ENCODE measurements around the gene NIPSNAP3A.
"Not testable (repeated sequence)": the region's sequence is repeated elsewhere in the genome, so short reads cannot be mapped to it uniquely, and the experiment has no call there.

The NIPSNAP3A gene

DNA sequence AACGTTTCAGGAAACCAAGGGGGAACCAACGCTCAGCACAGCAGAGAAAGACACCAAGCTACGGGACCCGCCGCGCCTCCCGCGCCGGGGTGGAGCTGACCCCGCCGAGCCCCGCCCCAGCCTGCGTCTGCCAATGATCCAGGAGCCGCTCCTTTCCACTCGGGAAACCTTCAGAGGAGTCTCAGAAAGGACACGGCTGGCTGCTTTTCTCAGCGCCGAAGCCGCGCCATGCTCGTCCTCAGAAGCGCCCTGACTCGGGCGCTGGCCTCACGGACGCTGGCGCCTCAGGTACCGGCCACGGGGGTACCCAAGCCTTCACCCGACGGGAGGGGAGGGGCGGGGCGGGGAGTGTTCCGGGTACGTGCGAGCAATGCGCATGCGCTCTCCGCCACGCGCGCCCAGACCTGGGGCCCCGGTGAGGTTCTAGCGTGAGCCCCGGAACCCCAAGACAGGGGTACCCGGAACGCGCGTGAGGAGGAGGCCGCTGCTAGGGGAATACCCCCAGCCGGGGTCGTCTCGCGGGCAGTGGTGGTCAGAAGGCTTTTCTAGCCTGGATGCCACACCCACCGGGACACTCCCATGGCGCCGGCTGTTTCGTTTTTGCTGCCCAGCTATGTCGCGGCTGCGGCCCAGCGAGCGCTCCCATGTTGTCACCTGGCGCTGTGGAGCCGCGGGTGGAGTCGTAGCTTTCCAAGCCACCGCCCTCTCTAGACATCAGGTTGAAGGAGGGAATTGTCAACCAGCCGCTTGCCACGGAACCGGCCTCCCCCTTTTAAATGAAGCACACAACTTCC, at the start of gene NIPSNAP3A:
TSS of gene NIPSNAP3A (plus strand) at position 119 of the 794 bp plus-strand sequence. CDS start at position 229, 110 bp downstream.
- peak; percentile 94 for DNase-seq (ENCODE audit: low spot score)

DNA sequence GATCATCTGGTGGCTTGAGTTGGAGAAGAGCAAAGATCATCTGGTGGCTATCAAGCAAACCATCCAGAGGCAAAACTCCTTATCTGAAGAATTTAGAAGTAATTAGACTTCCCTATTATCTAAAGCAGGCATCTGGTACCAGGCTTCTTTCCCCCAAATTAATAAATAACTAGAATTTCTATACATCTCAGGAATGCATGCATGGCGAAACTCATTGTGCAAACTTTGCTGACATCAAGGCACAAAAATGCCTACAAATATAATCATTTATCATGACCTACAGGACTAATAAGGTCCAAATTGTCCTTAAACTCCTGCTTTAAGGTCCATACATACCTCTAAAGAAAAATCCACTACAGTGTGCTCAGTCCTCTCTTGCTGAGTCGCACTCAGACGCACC, 47.2 kb upstream of the NIPSNAP3A start:
- no peak for DNase-seq (ENCODE audit: low spot score)

DNA sequence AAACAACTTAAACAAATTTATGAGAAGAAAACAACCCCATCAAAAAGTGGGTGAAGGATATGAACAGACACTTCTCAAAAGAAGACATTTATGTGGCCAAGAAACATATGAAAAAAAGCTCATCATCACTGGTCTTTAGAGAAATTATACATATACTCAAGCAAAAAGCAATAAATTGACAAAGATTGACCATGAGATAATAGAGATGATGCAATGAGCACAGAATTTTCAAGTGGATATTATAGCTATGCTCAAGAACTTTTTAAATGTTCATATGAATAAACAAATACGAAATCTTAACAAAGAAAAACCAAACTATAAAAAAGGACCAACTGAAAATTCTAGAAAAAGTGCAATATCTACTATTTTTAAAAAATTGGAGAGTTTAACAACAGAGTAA, 38.7 kb upstream of the NIPSNAP3A start:
- not testable (repeated sequence) for DNase-seq (ENCODE audit: low spot score)

DNA sequence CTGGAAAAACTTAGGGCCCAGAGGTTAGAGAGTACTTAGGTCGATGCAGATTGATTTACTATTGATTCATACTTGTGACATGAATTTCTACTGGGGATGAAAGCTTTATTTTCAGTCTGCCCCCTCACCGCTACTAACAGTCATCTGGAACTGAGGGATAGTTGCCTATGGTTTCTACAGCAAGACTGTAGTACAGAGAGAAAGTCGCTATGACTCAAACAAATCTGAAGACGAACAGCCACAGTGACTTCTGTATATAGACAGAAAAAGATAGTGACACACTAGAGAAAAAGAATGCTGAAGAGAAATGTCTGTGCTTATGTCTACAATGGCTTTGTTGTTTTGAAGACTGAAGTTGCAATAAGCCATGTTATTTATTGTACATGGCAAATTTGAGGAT, 35.9 kb upstream of the NIPSNAP3A start:
- no peak for DNase-seq (ENCODE audit: low spot score)

DNA sequence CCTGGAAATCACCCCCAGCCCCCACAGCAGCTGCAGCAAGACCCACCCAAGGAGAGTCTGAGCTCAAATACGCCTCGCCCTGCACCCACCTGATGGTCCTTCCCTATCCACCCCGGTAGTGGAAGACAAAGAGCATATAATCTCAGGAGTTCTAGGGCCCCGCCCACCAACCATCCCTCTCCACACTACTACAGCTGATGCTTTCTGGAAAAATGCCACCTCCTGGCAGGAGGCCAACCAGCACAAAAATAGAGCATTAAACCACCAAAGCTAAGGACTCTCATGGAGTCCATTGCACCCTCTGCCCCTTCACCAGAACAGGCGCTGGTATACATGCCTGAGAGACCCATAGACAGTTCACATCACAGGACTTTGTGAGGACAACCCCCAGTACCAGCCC, 22.5 kb upstream of the NIPSNAP3A start:
- no peak for DNase-seq (ENCODE audit: low spot score)

DNA sequence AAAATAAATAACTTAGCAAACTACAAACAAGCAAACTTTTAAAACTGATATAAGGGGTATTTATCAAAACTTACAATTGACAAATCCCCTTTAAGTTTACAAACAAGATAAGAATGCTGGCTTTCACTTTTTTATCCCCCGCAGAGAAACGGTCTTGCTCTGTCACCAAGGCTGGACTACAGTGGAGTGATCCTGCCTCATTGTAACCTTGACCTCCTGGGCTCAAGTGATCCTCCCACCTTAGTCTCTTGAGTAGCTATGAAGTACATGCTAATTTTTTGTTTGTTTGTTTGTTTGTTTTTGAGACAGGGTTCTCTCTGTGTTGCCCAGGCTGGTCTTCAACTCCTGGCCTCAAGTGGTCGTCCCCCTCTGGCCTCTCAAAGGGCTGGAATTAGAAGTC, 9.0 kb upstream of the NIPSNAP3A start:
- no peak for DNase-seq (ENCODE audit: low spot score)

DNA sequence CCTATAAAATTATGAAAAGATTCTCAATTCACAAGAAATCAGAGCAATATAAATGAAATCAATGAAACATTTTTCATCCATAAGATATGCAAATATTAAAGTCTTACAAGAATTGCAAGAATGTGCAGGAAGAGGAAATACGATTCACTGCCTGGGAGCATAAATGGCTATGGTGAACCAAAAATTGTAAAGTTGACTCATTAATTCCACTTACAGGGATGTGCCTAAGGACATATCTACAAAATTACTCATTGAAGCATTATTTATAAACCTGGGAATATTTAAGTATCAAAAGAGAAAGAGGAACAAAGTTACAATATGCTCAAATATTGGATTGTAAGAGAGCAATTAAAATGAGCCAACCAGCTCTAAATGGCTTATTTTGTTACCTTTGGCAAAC, 6.9 kb upstream of the NIPSNAP3A start:
- peak; percentile 52 for DNase-seq (ENCODE audit: low spot score)

DNA sequence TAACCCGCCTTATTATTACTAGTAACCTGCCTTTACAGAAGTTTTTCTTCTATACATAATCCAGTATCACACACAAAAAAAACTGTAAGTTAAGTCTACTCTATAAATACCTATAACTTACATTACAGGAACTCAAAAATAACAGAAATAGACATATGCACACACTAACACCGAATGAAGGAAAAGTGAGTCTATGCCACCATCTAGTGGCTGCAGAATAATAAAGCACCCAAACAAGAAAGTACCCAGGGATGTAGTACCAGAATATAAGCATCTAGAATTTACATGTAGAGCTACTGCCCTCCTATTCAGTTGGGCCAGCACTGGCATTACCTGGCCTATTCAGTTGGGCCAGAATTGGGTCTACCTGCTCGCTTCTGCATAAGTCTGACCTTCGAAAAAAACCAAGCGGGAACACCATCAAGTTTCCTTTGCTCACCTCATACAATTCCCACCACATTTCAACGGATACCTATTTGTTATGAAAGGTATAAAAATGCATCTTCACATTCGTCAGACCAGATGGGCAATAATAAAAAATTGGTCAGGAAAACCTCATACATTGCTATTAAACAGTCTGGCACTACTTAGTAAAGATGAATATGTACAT, 4.0 kb upstream of the NIPSNAP3A start:
- peak; percentile 56 for DNase-seq (ENCODE audit: low spot score)

DNA sequence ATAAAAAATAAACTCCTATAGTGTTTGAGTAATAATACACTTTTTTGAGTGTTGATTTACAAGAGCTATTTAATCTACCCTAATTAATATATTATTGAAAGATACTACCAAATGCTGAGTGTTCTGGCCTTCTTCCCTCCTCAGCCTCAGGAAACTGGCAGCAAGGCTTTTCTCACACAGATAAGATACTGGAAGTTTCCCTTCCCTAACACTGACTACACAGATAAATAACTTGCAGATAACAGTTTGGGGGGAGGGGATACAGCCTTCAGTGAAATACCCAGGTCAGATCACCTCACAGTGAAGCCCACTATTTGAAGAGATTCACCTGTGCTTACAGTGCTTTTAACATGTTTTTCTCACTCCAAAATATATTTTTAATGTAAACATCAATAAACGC, 1.6 kb upstream of the NIPSNAP3A start:
- no peak for DNase-seq (ENCODE audit: low spot score)

DNA sequence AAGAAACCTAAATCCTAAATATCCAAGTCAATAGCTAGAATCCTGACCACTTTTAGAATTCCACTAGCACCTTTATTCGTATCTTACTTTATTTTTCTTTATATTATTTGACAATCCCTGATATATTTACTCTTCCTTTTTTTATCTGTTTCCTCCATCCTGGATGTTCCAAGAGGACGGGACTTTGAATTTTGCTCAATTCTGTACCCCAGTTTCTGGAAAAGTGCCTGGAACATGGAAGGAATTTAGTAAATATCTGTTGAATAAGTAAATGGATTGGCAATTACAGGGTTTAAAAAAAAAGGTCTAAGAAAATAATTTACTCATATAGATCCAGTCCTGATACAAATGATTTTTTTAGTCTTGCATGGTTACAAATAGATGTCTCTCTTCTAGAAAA, 1.2 kb upstream of the NIPSNAP3A start:
- no peak for DNase-seq (ENCODE audit: low spot score)

DNA sequence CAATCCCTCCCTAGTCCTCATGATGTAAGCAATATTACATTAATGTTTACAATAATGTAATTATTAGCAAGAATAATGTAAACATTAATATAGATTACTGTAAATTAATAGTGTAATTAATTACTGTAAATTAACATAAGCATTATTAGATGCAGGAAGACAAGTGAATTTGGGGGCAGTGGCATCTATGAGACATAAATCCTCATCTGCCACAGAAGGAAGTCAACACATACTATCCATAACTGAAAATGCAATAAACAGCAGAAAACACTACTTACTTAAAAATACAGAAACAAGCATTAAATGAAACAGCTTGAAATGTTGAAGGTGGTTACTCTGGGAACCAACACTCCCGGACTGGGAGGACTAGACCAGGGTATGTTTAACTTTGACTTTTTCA, 685 bp upstream of the NIPSNAP3A start:
- no peak for DNase-seq (ENCODE audit: low spot score)

DNA sequence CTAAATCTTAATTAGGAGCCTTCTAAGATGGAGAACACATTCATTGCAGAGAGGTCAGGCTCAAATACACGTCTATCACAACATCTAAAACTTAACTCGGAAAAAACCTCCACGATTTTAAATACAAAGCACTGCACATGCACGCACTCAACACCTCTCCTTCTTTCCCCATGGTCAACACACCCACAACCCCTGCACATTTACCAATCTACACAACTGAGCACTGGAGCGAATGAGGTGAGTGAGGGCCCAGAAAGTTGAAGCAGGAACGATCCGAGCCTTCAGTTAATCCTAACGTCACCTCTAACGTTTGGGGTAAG, 278 bp upstream of the NIPSNAP3A start:
- DNase-seq (ENCODE audit: low spot score): no peak

DNA sequence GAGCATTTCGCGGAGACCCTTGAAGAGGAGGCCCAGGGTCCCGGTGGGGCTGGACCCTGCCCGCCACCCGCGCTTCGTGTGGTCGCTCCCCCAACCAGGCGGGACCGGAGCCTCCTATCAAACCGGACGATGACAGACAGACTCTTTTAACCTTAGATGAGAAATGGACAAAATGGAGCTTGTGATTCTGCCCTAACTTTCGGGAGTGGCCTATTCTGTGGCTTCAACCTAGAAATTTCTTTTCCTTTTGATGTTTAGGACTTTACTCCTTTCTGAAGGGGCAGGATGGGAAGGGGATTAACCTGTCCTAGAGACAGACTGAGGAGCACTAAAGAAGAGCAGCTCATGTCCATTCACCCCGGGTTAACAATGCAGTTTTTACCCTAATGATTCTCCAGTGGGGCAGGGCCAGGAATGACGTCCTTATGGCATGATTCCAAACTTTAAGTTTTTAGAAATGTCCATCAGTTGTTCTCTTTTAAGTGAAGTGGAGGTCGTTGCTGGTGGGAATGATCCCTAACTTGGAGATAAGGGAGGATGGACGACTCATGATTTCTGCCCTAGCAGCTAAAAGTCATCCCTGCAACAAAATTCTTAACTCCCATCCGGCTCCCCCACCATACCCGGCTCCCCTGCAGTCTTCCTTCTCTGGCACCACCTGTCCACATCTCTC, 1.0 kb downstream of the NIPSNAP3A start:
- peak; percentile 56 for DNase-seq (ENCODE audit: low spot score)

DNA sequence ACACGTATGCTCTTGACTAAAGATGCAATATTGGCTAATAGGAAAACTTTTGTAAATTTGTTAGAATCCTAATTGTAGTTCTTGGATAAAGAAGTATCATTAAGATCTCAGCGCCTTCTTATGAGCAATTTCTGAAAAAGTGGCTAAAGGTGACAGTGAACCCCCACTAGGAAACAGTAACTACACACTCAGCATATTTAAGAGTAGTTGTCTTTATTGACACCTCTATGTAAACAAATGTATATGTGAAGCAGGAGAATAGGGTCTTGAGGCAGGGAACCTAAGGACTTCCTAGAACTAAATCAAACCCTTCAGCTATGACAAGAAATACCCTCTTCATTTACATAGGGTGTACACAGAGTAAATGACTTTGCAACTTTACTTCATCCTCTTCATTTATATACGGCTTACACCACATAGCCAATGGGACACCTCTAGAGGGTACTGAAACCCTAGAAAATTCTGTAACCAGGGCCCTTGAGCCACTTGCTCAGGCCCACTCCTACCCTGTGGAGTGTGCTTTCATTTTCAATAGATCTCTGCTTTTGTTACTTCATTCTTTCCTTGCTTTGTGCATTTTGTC, 2.8 kb downstream of the NIPSNAP3A start:
- no peak for DNase-seq (ENCODE audit: low spot score)

DNA sequence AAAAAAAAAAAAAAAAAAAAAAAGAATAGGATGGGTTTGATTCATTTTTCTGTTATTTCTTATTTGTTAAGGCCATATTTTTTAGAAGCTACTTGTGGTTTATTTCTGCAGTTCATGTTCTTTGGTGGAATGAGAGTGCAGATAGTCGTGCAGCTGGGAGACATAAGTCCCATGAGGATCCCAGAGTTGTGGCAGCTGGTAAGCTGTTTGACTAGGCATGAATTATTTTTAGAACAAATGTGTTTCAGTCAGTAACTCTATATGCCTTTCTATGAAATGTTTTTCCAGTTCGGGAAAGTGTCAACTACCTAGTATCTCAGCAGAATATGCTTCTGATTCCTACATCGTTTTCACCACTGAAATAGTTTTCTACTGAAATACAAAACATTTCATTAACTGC, 11.5 kb downstream of the NIPSNAP3A start:
- DNase-seq (ENCODE audit: low spot score): no peak

DNA sequence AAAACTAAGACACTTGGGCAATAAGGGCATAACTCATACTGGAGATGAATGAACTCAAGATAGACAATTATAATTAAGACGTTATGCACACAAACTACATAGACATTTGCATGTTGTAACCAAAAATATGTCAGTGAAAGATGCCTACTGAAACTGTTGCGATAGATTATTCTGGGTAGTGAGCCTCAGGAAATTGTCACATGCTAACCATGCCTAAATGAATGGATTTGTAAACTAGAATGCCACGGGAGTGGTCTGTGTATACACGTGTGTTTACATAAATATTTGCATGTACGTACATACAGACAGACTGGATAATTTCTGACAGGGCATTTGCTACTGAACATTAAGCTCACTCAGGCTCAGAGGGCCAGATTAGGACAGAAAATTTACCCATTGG, 17.7 kb downstream of the NIPSNAP3A start:
- DNase-seq (ENCODE audit: low spot score): no peak

DNA sequence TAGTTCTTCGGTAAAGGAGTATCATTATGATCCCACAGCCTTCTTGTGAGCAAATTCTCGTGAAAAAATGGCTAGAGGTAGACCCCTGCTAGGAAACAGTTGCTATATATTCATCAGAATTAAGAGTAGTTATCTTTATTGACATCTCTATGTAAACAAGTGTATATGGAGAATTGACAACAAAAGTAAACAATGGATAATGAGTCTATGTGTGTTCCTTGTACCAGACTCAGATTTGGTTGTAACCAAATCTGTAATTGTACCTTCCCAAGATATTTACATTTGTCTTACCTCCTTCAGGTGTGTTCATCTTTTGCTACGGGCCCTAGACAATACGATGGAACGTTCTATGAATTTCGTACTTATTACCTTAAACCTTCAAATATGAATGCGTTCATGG, 18.5 kb downstream of the NIPSNAP3A start:
- no peak for DNase-seq (ENCODE audit: low spot score)

DNA sequence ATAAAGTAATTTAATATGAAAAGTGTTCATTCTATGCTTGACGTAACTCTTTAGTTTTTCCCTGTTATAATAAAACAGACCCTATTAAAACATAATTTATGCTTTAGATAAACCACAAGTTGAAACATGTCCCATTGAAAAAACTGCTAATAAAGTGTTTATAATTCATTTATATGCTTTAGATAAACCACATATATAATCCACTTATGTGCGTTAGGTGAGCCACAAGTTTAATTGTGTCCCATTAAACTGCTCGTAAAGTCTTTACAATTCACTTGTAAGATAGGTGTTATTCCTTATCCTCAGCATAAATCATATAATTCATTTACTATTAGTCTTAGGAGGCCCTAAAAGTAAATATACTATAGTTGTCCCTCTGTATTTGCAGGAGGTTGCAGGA, 20.0 kb downstream of the NIPSNAP3A start:
- DNase-seq (ENCODE audit: low spot score): no peak

DNA sequence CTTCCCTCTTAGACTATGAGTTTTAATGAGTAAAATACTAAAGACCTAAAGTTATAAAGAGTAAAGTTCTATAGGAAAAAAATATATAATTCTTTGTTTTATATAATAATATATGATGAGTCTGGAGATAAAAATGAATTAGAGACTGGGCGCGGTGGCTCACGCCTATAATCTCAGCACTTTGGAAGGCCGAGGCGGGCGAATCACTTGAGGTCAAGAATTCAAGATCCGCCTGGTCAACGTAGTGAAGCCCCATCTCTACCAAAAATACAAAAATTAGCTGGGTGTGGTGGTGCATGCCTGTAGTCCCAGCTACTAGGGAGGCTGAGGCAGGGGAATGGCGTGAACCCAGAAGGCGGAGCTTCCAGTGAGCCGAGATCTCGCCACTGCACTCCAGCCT, 21.5 kb downstream of the NIPSNAP3A start:
- DNase-seq (ENCODE audit: low spot score): not testable (repeated sequence)

DNA sequence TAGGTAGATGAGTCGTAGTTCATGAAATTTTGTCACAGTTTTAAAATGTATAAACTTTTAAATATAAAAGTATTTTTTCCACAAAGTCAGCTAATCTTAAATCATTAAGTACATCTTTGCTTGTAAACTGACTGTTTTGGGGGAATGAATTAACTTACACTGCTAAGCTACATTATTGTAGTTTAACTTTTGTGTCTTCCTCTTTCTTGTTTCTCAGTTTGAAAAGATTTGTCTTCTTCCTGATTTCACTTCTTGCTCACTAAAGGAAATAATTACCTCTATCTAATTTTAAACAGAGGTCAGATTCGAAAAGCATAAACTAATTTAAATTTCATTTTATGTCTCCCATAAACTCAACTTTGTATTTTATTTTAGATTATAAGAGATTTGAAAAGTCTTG, 22.2 kb downstream of the NIPSNAP3A start:
- no peak for DNase-seq (ENCODE audit: low spot score)

DNA sequence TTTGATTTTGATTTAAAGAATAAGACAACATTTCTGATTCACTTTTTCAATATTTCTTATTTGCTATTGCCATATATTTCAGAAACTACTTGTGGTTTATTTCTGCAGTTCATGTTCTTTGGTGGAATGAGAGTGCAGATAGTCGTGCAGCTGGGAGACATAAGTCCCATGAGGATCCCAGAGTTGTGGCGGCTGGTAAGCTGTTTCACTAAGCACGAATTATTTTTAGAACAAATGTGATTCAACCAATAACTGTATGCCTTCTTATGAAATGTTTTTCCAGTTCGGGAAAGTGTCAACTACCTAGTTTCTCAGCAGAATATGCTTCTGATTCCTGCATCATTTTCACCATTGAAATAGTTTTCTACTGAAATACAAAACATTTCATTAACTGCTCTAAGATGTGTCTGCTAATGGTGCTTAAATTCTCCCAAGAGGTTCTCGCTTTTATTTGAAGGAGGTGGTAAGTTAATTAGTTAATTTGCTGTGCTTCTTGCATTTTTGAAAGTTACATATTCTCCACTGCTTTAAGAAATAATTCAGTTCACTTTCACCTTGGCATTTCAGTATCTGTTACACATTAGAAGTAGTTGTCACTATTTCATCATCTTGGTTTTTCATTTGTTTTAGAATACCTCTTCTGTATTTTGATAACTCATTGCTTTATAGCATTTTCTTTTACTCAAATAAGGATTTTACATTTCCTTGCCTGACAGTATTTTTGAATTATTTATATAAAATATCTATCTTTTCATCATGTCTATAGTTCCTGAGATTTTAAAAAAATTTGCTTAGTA, 25.4 kb downstream of the NIPSNAP3A start:
- DNase-seq (ENCODE audit: low spot score): no peak

DNA sequence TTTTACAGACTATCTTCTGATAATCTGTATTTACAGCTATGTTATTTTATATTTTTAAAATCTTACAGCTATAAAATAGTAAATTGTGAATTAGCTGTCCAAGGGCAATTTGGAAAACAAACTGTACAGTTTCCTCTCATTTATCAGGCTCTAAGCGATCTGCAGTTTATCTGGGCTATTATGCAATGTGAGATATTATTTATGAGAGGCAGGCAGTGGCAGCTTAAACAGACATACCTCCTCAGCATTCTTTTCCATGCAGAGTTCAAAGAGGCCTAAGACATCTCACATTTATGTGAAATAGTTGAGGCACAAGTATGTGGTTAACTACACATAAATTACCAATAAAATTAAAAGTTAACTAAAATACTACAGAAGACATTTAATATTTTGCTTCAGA, 26.6 kb downstream of the NIPSNAP3A start:
- no peak for DNase-seq (ENCODE audit: low spot score)

Measured in AG20443 (cell line).